Astrocyte of the cerebellum (primary cell): ENCODE measurements around the gene RALGDS.

Experiments used
- DNase-seq: peaks from one replicate; pipeline ENCODE4 v3.0.0-alpha.2; 2011; ENCODE audit warnings: low read depth
- H3K4me3 ChIP-seq: 2 replicates; pipeline ENCODE4 v1.5.1; 2011; ENCODE audit warnings: mild to moderate bottlenecking, low read depth, low read length, moderate library complexity
- CTCF ChIP-seq: IDR thresholded peaks from 2 replicates; pipeline ENCODE4 v1.5.1; 2012; ENCODE audit warnings: low read length, low read depth, moderate library complexity, mild to moderate bottlenecking; ENCODE audit errors: missing control alignments
- in situ Hi-C: cut with HindIII; loops from 2 replicates; pipeline ENCODE4 v1.10.0; 2017; ENCODE audit warnings: low sequenced_read_pairs

RALGDS gene

GRCh38 chr9:133160742-133161546 lies 39.9 kb upstream of the RALGDS start:
- no peak for DNase-seq
- peak; percentile 75 for TF ChIP-seq CTCF
- in situ Hi-C loops: no loop called here
- no peak overlapping the region for H3K4me3 ChIP-seq

- H3K4me3 ChIP-seq: no peak overlapping the region
- DNase-seq: no peak
- in situ Hi-C loops: no loop called here
- TF ChIP-seq CTCF: no peak
Observed at GRCh38 chr9:133158695-133159094, 37.7 kb upstream of the RALGDS start.

GRCh38 chr9:133155156-133155555 lies 34.1 kb upstream of the RALGDS start:
- TF ChIP-seq CTCF: no peak
- no peak for DNase-seq
- no peak overlapping the region for H3K4me3 ChIP-seq
- in situ Hi-C loops: no loop called here

- H3K4me3 ChIP-seq: no peak overlapping the region
- in situ Hi-C loops: no loop called here
- TF ChIP-seq CTCF: no peak
- DNase-seq: no peak
Observed at GRCh38 chr9:133154097-133154989, 33.3 kb upstream of the RALGDS start.

GRCh38 chr9:133153227-133154096 lies 32.4 kb upstream of the RALGDS start:
- in situ Hi-C loops: no loop called here
- no peak for DNase-seq
- no peak for TF ChIP-seq CTCF
- no peak overlapping the region for H3K4me3 ChIP-seq
